Measurements from ENCODE around the gene DLX2. TPM values are rescaled to one million over a fixed set of nuclear protein-coding genes. Genes with fewer than 3 reads are reported as not detected.

Gene DLX2
- total RNA-seq, 1 donor = 0.36 TPM

- Histone ChIP-seq H3K27ac (ENCODE audit: low read depth, low read length) (no peak overlapping the region), H3K4me3 (ENCODE audit: insufficient read depth, low read length) (no peak overlapping the region), H3K36me3 (ENCODE audit: insufficient read depth, low read length) (no peaks in the 10 kb centered on the region), H3K4me2 (ENCODE audit: insufficient read depth, low read length) (no peak overlapping the region), H2AFZ (ENCODE audit: low read length) (no peak overlapping the region), H3K9me3 (ENCODE audit: low read depth, low read length) (no peaks in the 10 kb centered on the region), H4K20me1 (ENCODE audit: insufficient read depth, low read length) (no peaks in the 10 kb centered on the region), H3K27me3 (ENCODE audit: insufficient read depth, low read length) (no peaks in the 10 kb centered on the region), H3K4me1 (ENCODE audit: insufficient read depth, low read length) (peaks cover 12% of the 10 kb centered on the region), H3K79me2 (ENCODE audit: insufficient read depth, low read length) (no peaks in the 10 kb centered on the region)
- no peak for DNase-seq (ENCODE audit: insufficient read length, low spot score, missing footprints)
- TF ChIP-seq CTCF (IDR thresholded peaks at IDR 0.05; ENCODE audit: extremely low read depth, low read depth, low read length) = no peak
Observed at GRCh38 chr2:172050479-172051125, 52.1 kb downstream of the DLX2 start.

- Histone ChIP-seq H3K36me3 (ENCODE audit: insufficient read depth, low read length) (no peaks in the 10 kb centered on the region), H3K79me2 (ENCODE audit: insufficient read depth, low read length) (no peaks in the 10 kb centered on the region), H3K9me3 (ENCODE audit: low read depth, low read length) (no peaks in the 10 kb centered on the region), H3K4me2 (ENCODE audit: insufficient read depth, low read length) (no peak overlapping the region), H2AFZ (ENCODE audit: low read length) (no peak overlapping the region), H3K4me3 (ENCODE audit: insufficient read depth, low read length) (no peak overlapping the region), H3K4me1 (ENCODE audit: insufficient read depth, low read length) (peaks cover 12% of the 10 kb centered on the region), H4K20me1 (ENCODE audit: insufficient read depth, low read length) (no peaks in the 10 kb centered on the region), H3K27ac (ENCODE audit: low read depth, low read length) (no peak overlapping the region), H3K27me3 (ENCODE audit: insufficient read depth, low read length) (no peaks in the 10 kb centered on the region)
- TF ChIP-seq CTCF (IDR thresholded peaks at IDR 0.05; ENCODE audit: extremely low read depth, low read depth, low read length) = no peak
- DNase-seq (ENCODE audit: insufficient read length, low spot score, missing footprints) = no peak
Observed at GRCh38 chr2:172049567-172050120, 53.1 kb downstream of the DLX2 start.

Other genes starting within 250 kb of the DLX2 start
- 26.8 and 29.8 TPM in 2 replicates for gene SLC25A12, start 208.7 kb downstream of the DLX2 start, total RNA-seq
- gene HAT1, start 180.4 kb downstream of the DLX2 start, total RNA-seq = 31.1 and 35.4 TPM in 2 replicates
- gene METAP1D, start 102.9 kb downstream of the DLX2 start, total RNA-seq = 11.2 and 12.7 TPM in 2 replicates
- 1.8 and 2.4 TPM in 2 replicates for gene DLX1, start 17.4 kb downstream of the DLX2 start, total RNA-seq

Measured in osteoblast (primary cell).